T-helper 2 cell treated with Interferon-gamma antibody and Interleukin-4, amounts not matched to agents 5 μg/mL and 100 μg/mL, for 36 hours (primary cell): ENCODE data around the gene KCNIP4.

Source experiments
- DNase-seq: peaks from one replicate; pipeline ENCODE4 v3.0.0; 2021; ENCODE audit warnings: low spot score
- H3K27ac Mint-ChIP-seq: one replicate; pipeline ENCODE4 v1.8.0; 2021; ENCODE audit warnings: mild to moderate bottlenecking, mixed read lengths
- H3K27me3 Mint-ChIP-seq: one replicate; pipeline ENCODE4 v1.8.0; 2021; ENCODE audit warnings: low read depth, mixed read lengths
- H3K36me3 Mint-ChIP-seq: one replicate; pipeline ENCODE4 v1.8.0; 2021; ENCODE audit warnings: low read depth, mixed read lengths
- H3K4me1 Mint-ChIP-seq: one replicate; pipeline ENCODE4 v1.8.0; 2021; ENCODE audit warnings: low read depth, mixed read lengths
- H3K4me3 Mint-ChIP-seq: one replicate; pipeline ENCODE4 v1.8.0; 2022; ENCODE audit warnings: mild to moderate bottlenecking, moderate library complexity, mixed read lengths
- H3K9me3 Mint-ChIP-seq: one replicate; pipeline ENCODE4 v1.8.0; 2021; ENCODE audit warnings: mixed read lengths

The KCNIP4 gene

DNA sequence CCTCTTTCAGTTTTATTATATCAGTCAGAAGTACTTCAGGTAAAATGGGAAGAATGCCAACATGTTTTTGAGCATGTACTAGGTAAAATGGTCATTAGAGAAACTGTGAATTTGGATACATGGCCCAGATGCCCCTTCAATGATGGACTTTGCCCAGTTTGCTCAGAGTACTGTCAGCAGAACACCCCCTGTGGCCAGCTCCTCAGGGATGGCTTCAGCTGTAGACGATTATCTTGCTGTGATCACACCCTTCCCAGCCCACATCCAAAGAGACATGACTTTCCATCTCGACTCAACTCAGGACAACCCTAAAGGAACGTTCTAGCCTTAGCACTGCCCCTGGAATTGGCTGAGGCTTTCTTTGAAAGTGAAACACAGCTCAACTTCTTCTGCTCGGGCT lies 809.2 kb downstream of the KCNIP4 start:
- Mint-ChIP-seq H3K27ac (no peak overlapping the region), H3K4me3 (no peak overlapping the region), H3K27me3 (no peaks in the 10 kb centered on the region), H3K36me3 (no peaks in the 10 kb centered on the region), H3K4me1 (no peaks in the 10 kb centered on the region), H3K9me3 (peaks cover 29% of the 10 kb centered on the region)
- DNase-seq, result no peak

DNA sequence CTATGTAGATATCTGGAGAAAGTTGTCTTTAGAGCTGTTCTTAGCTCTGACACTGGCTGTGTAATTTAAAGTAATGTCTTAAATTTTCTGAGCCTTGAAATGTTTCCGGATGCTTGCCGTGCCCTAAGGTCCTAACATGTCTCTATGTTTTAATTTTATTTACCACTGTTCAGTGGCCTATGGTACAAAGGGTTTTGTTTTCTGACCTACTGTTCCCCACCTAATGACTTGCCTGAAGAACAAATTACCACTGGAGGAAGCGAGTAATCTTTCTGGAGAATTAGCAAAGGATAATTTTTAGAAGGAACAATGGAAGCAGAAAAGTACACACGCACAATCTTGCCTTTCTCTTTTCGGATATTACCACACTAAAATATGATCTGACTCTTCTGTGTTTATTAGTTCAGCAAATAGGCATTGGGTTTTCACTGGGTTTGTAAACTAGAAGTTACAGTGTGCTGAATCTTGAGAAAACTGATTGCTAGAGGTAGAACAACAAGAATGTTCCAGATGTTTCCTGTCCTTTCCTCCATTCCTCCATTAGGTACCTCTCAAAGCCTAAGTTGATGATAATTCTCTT lies 812.4 kb downstream of the KCNIP4 start:
- no peak overlapping the region for H3K4me3 Mint-ChIP-seq
- no peaks in the 10 kb centered on the region for H3K4me1 Mint-ChIP-seq
- H3K9me3 Mint-ChIP-seq, result peaks cover 16% of the 10 kb centered on the region
- no peak overlapping the region for H3K27ac Mint-ChIP-seq
- no peaks in the 10 kb centered on the region for H3K27me3 Mint-ChIP-seq
- no peak for DNase-seq
- H3K36me3 Mint-ChIP-seq, result no peaks in the 10 kb centered on the region

DNA sequence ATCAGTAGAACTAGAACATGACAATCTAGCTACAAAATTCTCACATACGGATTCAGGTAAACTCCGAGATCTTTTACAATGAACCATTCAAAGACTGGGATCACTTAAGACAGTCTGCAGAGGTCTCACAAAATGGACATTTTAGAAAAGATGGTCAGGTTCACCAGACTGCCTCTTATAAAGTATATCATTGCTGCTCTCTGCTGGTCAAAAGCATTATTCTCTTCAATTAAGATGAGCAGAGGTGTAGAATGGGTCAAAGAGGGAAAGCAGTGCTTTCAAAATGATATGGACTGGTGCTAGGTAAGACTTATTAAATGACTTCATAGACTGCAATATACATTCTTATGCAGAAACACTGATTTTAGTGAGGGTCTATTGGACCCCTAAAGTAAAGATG lies 813.6 kb downstream of the KCNIP4 start:
- Mint-ChIP-seq H3K4me3 (no peak overlapping the region), H3K27ac (no peak overlapping the region)

DNA sequence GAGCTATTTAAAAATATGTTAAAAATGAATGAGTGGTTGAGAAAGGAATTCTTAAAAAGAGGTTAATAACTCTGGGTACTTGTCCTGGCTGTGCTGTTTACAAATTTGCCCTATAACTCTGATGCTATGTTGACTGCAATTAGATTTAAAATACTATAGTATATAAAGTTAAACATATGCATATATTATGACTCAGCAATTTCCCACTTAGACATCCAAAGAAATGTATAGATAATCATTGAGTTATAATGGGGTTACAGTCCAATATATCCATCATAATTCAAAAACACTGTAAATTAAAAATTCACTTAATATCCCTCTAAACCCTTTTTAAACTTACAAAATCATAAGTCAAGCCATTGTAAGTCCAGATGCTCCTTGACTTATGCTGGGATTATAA lies 818.0 kb downstream of the KCNIP4 start:
- Mint-ChIP-seq H3K27ac (no peak overlapping the region), H3K36me3 (no peaks in the 10 kb centered on the region), H3K27me3 (no peaks in the 10 kb centered on the region), H3K4me3 (no peak overlapping the region), H3K9me3 (peaks cover 14% of the 10 kb centered on the region), H3K4me1 (no peaks in the 10 kb centered on the region)
- DNase-seq, result no peak

More for the DNA sequence above, 813.6 kb downstream of the KCNIP4 start:
- H3K27me3 Mint-ChIP-seq, result no peaks in the 10 kb centered on the region
- H3K4me1 Mint-ChIP-seq, result no peaks in the 10 kb centered on the region
- no peaks in the 10 kb centered on the region for H3K36me3 Mint-ChIP-seq
- no peak for DNase-seq
- H3K9me3 Mint-ChIP-seq, result peaks cover 18% of the 10 kb centered on the region

DNA sequence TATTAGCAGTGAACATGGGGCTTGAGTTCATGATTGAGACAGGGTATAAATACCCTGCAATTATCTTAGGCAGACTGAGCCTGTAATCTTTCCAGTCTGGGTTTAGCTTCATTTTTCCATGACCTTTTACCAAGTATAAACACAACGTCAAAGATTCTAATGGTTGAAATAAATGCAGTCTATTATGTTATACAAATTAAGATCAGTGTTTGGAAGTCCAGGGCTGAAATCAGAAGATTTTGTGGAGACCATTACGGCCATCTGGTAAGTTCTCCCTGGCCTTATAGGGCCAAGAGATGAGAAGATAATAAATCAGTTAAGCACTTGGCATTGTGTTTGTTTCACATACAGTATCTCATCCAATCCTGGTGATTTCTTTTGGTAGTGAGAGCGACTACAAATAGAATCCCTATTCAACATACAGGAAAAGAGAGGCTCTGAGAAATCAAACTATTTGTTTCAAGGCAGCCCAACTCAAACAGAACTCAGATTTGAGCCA lies 822.5 kb downstream of the KCNIP4 start:
- Mint-ChIP-seq H3K27me3 (no peaks in the 10 kb centered on the region), H3K9me3 (peaks cover 12% of the 10 kb centered on the region), H3K4me1 (no peaks in the 10 kb centered on the region), H3K36me3 (no peaks in the 10 kb centered on the region), H3K4me3 (no peak overlapping the region), H3K27ac (no peak overlapping the region)
- DNase-seq, result no peak

DNA sequence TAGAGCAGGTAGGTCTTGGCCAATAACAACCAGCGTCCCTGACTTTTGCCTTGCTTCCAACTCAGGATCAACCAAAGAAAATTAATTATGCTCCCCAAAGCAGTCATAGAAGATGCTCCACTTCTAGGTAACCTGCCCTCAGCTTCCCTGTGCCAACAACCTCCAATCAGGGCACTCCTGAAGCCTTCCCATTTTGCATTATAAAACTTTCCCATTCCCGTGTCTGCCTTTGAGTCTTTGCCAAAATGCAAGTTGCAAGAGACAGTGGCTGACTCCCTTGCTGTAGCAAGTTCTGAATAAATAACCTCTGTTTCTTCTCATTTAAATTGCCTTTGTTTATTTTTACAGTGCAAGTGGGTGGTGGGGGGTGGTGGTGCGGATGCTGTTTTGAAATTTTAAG lies 830.3 kb downstream of the KCNIP4 start:
- Mint-ChIP-seq H3K4me1 (no peaks in the 10 kb centered on the region), H3K9me3 (peaks cover 15% of the 10 kb centered on the region), H3K27ac (no peak overlapping the region), H3K27me3 (no peaks in the 10 kb centered on the region), H3K4me3 (no peak overlapping the region), H3K36me3 (no peaks in the 10 kb centered on the region)
- DNase-seq, result no peak

DNA sequence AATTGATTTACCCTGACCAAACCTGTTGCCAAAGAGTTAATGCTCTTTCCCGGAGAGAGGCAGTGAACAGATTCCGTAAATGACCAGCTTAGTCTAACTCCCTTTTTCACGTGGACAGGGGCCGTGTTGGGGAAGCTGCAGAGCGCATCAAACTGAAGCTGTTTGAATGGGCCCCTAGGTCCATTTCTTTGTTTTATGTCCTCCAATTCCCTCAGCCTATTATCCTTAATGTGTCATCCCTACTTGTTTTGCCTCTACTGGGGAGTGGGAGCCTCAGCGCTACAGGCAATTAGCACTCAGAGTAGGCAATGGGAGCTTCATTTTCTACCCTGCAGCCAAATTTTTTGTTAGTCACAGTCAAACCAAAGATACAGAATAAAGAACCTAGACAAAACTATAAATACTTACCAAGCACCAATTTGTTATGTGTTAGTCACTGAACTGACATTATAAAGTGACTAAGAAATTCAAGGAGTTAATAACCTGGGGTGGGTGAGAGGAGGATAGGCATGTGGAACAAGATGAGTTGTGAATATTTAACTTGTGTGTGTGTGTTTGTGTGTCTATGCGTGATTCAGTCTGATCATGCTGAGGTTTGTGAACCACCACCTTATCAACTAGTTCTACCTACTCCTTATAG lies 830.9 kb downstream of the KCNIP4 start:
- Mint-ChIP-seq H3K9me3 (peaks cover 19% of the 10 kb centered on the region), H3K4me1 (no peaks in the 10 kb centered on the region), H3K27ac (no peak overlapping the region)

DNA sequence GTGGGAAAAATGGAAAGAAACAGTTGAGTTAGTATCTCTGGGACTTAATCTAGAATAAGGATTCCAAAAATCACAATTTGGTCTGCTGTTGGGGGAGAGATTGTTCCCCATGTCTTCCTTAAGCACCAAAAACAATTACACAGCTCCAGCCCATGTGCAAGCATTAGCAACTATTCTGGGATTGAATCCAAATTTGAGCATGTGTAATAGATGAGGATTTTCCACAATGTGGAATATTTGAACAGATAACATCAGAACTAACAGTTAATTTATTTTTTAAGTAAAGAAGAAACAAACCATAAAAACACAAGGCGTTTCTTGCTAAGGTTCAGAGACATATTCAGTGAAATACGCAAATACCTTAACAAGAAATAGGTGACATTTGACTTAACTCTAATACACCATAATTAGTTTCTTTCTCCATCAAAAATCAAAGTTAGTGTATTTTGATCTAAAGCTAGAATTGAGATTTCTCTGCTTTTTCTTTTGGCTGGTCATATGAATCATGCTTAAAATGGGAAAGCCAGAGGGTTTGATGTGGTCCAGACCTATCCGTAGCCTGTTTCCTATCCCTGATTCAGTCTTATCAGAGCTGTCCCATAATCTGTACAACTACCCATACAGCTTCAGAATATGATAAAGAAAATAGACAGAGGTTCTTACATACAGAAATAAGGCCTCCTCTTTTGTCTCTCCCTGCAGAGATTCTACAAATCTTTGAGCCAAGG lies 834.9 kb downstream of the KCNIP4 start:
- Mint-ChIP-seq H3K27me3 (no peaks in the 10 kb centered on the region), H3K4me3 (no peak overlapping the region), H3K27ac (no peak overlapping the region), H3K36me3 (no peaks in the 10 kb centered on the region), H3K9me3 (peaks cover 27% of the 10 kb centered on the region), H3K4me1 (no peaks in the 10 kb centered on the region)
- DNase-seq, result no peak

More for the DNA sequence above, 830.9 kb downstream of the KCNIP4 start:
- H3K36me3 Mint-ChIP-seq, result no peaks in the 10 kb centered on the region
- H3K4me3 Mint-ChIP-seq, result no peak overlapping the region
- DNase-seq, result no peak
- H3K27me3 Mint-ChIP-seq, result no peaks in the 10 kb centered on the region

DNA sequence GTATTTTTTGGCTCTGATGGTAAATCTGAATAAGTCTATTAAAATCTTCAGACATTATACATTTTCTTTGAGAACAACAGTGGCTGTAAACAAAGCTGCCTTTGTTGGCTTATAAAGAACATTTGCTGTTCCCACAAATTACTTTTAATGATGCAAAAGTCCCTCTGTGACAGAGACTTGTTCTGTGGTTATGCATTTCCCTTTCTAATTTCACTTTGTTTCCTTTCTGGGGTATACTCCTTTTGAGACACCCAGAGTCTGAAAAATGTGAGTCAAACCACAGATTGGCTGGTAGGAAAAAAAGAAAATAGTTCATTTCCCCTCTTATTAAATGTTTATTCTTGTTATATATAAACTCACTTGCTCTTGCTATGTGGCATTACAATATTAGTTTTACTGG lies 845.9 kb downstream of the KCNIP4 start:
- Mint-ChIP-seq H3K9me3 (peaks cover 12% of the 10 kb centered on the region), H3K27ac (no peak overlapping the region), H3K36me3 (no peaks in the 10 kb centered on the region), H3K4me1 (no peaks in the 10 kb centered on the region), H3K27me3 (no peaks in the 10 kb centered on the region), H3K4me3 (no peak overlapping the region)
- DNase-seq, result no peak

DNA sequence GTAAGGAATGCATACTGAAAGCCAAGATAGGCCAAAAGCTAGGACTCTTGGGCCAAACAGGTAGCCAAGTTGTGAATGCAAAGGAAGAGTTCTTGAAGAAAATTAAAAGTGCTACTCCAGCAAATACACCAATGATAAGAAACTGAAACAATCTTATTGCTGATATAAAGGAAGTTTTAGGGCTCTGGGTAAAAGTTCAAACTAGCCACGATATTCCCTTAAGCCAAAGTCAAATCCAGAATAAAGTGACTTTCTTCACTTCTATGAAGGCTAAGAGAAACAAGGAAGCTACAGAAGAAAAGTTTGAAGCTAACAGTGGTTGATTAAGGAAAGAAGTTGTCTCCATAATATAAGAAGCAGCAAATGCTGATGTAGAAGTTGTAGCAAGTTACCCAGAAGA lies 850.7 kb downstream of the KCNIP4 start:
- H3K9me3 Mint-ChIP-seq, result peaks cover 26% of the 10 kb centered on the region
- no peak overlapping the region for H3K4me3 Mint-ChIP-seq
- H3K27me3 Mint-ChIP-seq, result no peaks in the 10 kb centered on the region
- H3K4me1 Mint-ChIP-seq, result no peaks in the 10 kb centered on the region
- H3K27ac Mint-ChIP-seq, result no peak overlapping the region
- no peak for DNase-seq
- no peaks in the 10 kb centered on the region for H3K36me3 Mint-ChIP-seq

DNA sequence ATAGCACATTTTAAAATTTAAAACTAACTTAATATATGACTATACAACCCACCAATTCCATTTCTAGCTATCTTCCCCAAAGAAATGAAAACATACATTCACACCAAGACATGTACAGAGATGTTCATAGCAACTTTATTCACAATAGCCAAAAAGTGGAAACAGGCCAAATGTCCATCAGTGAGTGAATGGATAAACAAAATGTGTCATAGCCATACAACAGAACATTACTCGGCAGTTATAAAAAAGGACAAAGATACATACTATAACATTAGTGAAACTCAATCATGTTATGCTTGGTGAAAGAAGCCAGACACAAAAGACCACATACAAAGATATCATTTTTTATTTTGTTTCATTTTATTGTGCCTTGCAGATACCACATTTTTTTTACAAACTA lies 851.5 kb downstream of the KCNIP4 start:
- Mint-ChIP-seq H3K36me3 (no peaks in the 10 kb centered on the region), H3K4me3 (no peak overlapping the region), H3K4me1 (no peaks in the 10 kb centered on the region), H3K27ac (no peak overlapping the region), H3K27me3 (no peaks in the 10 kb centered on the region), H3K9me3 (peaks cover 26% of the 10 kb centered on the region)
- DNase-seq, result no peak

DNA sequence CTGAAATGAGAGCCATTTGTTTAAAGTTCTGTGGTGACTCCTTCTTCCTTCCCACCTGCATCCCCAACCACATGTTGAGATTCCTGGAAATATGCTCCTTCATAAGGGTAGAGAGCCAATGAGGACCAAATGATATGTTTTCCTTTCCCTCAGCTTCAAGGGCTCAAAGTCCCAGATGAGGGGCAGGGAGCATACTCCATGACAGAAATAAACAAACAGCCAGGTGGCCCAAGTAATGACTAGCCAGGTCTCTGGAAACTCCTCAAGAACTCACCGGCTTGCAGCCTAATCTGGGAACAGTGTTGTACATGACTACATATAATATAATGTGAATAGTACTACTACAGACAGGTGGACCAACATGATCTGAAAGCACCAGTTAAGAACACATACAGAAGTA lies 856.0 kb downstream of the KCNIP4 start:
- H3K27me3 Mint-ChIP-seq, result no peaks in the 10 kb centered on the region
- H3K4me1 Mint-ChIP-seq, result no peaks in the 10 kb centered on the region
- H3K36me3 Mint-ChIP-seq, result no peaks in the 10 kb centered on the region
- peaks cover 35% of the 10 kb centered on the region for H3K9me3 Mint-ChIP-seq
- H3K27ac Mint-ChIP-seq, result no peak overlapping the region
- no peak for DNase-seq
- no peak overlapping the region for H3K4me3 Mint-ChIP-seq

DNA sequence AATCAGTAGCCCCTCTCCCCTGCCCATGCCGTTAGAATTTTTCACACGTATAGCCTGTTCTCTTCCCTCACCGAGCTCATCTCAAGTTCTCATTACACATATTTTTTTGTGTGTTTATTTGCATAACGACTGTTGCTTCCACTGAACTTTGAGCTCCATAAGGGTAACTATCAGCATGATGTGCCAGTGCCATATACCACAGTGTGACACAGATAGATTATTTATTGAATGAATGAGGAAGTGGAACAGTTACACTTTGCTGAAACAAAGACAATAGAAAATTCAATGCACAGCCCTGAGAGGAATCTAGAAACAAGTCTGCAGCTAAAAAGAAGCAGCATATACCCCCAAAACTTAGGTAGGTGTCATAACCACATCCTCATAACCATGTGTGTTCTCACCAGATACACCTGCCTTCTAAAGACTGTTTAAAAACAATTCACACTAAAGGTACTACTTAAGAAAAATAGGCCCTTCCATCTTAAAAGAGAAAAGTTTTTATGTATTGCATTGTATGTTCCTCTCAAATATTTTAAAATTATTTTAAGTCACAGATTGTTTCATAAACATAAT lies 858.4 kb downstream of the KCNIP4 start:
- H3K4me3 Mint-ChIP-seq, result no peak overlapping the region
- H3K27ac Mint-ChIP-seq, result no peak overlapping the region
- peaks cover 37% of the 10 kb centered on the region for H3K9me3 Mint-ChIP-seq
- H3K27me3 Mint-ChIP-seq, result no peaks in the 10 kb centered on the region
- H3K36me3 Mint-ChIP-seq, result no peaks in the 10 kb centered on the region
- no peaks in the 10 kb centered on the region for H3K4me1 Mint-ChIP-seq
- DNase-seq, result no peak

DNA sequence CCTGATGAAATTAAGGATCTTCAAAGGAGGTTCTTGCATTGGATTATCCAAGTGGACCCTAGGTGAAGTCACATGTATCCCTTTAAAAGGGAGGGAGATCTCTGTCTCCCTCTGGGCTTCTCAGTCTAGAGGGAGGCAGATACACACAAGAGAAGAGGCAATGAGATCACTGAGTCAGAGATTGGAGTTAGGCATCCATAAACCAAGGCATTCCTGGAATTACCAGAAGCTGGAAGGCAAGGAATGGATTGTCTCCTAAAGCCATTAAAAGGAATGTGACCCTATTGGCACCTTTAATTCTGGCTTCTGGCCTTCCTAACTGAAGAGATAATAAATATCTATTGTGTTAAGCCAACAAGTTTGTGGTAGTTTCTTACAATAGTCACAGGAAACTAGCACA lies 865.2 kb downstream of the KCNIP4 start:
- peaks cover 17% of the 10 kb centered on the region for H3K9me3 Mint-ChIP-seq
- H3K27me3 Mint-ChIP-seq, result no peaks in the 10 kb centered on the region
- no peak for DNase-seq
- no peaks in the 10 kb centered on the region for H3K36me3 Mint-ChIP-seq
- H3K4me1 Mint-ChIP-seq, result no peaks in the 10 kb centered on the region
- no peak overlapping the region for H3K27ac Mint-ChIP-seq
- no peak overlapping the region for H3K4me3 Mint-ChIP-seq
